Ishikawa (cell line): ENCODE measurements around the gene KIRREL3.

Source experiments
- CREB1 ChIP-seq: IDR thresholded peaks from 2 replicates; pipeline ENCODE4 v1.6.1; 2012; ENCODE audit warnings: low read depth
- EP300 ChIP-seq: IDR thresholded peaks from 2 replicates; pipeline ENCODE4 v1.6.1; 2012; ENCODE audit warnings: borderline replicate concordance
- REST ChIP-seq: IDR thresholded peaks from 2 replicates; pipeline ENCODE4 v1.6.1; 2012; ENCODE audit warnings: low read depth, mild to moderate bottlenecking
- TAF1 ChIP-seq: IDR thresholded peaks from 2 replicates; pipeline ENCODE4 v1.6.1; 2012; ENCODE audit warnings: low read depth, mild to moderate bottlenecking
- TCF12 ChIP-seq: IDR thresholded peaks from 2 replicates; pipeline ENCODE4 v1.6.1; 2012; ENCODE audit warnings: low read depth

- TF ChIP-seq CREB1 (no peak), REST (no peak), TCF12 (no peak), EP300 (no peak), TAF1 (no peak)
Observed at GRCh38 chr11:126702987-126703386, 297.6 kb downstream of the KIRREL3 start.
